Measurements from ENCODE around the gene PKP2. TPM values are rescaled to one million over a fixed set of nuclear protein-coding genes. Genes with fewer than 3 reads are reported as not detected.
A peak's percentile ranks its signal among the peaks of the same experiment; 100 is the strongest.

Gene PKP2
- total and polyA plus RNA-seq, 2 of the 13 experiments (the other 11 are each of a cell fraction or from before 2014, with no cell fraction given), result 15.1 to 25.3 TPM

DNA sequence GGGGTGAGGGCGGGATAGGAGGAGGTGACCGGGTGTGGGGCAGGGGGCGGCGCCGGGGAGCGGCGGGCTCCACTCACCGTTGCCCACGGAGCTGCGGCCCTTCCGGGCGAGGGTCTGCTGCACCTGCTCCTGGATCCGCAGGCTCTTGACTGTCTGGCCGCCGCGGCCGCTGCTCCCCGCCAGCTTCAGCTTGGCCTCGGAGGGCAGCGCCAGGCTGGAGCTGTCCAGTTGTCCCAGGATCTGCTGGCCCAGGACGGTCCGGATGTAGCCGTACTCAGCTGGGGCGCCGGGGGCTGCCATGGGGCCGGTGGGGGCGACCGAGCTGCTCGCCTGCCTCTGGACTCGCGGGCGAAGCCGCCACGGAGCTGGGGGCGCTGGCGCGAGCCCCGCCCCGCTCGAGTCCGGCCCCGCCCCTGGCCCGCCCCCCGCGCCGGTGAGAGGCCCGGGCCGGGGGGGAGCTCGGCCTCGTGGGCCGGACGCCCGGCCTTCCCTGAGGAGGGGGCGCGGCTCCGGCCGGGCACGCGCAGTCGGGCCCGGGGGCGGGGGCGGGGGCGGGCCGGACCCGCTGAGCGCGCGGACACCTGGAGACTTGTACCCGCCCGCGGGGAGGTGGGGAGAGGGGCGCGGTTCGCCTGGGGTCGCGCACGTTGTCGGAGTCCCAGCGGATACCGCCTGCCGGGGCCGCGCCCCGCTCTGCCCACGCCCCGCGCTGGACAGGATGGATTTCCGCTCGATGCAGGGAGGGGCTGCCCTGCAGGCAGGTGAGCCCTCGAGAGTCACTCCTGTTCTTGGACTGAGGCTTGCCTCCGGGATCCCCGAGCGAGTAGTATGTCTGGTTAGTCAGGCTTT is at the start of gene PKP2 (continued):
- TF ChIP-seq ZNF546 (CRISPR knock-in tag; conservative IDR thresholded peaks at IDR 0.05) (0 out of 2 replicates have a peak, but pooled peaks have one; percentile 74), SIN3A (IDR thresholded peaks at IDR 0.05; ENCODE audit: borderline replicate concordance, low read depth, low read length) (peak; percentile 48; the same call in 1 of the 2 replicates), NFKB2 (CRISPR knock-in tag; IDR thresholded peaks at IDR 0.05; ENCODE audit: borderline replicate concordance) (0 out of 2 replicates have a peak, but pooled peaks have one; percentile 78), RBFOX2 (IDR thresholded peaks at IDR 0.05; ENCODE audit: low read depth, low read length) (peak; percentile 73), ARHGAP35 (CRISPR knock-in tag; IDR thresholded peaks at IDR 0.05; ENCODE audit: borderline replicate concordance) (0 out of 2 replicates have a peak, but pooled peaks have one; percentile 20), ZSCAN20 (CRISPR knock-in tag; IDR thresholded peaks at IDR 0.05; ENCODE audit: borderline replicate concordance) (0 out of 2 replicates have a peak, but pooled peaks have one; percentile 24), MATR3 (CRISPR knock-in tag; IDR thresholded peaks at IDR 0.05) (no peak), ZFX (CRISPR knock-in tag; IDR thresholded peaks at IDR 0.05; ENCODE audit: low read depth) (peak; percentile 83), FOXM1 (CRISPR knock-in tag; IDR thresholded peaks at IDR 0.05) (no peak), MAZ (IDR thresholded peaks at IDR 0.05; ENCODE audit: borderline replicate concordance, low read depth, low read length) (peak; percentile 34; the same call in 1 of the 2 replicates), MAZ (CRISPR knock-in tag; IDR thresholded peaks at IDR 0.05; ENCODE audit: low read depth) (0 out of 2 replicates have a peak, but pooled peaks have one; percentile 41), ZBTB7A (CRISPR knock-in tag; IDR thresholded peaks at IDR 0.05) (peak; percentile 66), ARNT2 (CRISPR knock-in tag; IDR thresholded peaks at IDR 0.05; ENCODE audit: low read depth) (peak; percentile 47; the same call in 1 of the 2 replicates)
- TF ChIP-seq, protein P1, sequence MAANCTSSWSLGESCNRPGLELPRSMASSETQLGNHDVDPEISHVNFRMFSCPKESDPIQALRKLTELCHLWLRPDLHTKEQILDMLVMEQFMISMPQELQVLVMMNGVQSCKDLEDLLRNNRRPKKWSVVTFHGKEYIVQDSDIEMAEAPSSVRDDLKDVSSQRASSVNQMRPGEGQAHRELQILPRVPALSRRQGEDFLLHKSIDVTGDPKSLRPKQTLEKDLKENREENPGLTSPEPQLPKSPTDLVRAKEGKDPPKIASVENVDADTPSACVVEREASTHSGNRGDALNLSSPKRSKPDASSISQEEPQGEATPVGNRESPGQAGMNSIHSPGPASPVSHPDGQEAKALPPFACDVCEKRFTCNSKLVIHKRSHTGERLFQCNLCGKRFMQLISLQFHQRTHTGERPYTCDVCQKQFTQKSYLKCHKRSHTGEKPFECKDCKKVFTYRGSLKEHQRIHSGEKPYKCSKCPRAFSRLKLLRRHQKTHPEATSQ (CRISPR knock-in tag; IDR thresholded peaks at IDR 0.05; ENCODE audit: borderline replicate concordance), result no peak
- TF ChIP-seq, protein P2, sequence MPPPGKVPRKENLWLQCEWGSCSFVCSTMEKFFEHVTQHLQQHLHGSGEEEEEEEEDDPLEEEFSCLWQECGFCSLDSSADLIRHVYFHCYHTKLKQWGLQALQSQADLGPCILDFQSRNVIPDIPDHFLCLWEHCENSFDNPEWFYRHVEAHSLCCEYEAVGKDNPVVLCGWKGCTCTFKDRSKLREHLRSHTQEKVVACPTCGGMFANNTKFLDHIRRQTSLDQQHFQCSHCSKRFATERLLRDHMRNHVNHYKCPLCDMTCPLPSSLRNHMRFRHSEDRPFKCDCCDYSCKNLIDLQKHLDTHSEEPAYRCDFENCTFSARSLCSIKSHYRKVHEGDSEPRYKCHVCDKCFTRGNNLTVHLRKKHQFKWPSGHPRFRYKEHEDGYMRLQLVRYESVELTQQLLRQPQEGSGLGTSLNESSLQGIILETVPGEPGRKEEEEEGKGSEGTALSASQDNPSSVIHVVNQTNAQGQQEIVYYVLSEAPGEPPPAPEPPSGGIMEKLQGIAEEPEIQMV (CRISPR knock-in tag; IDR thresholded peaks at IDR 0.05; ENCODE audit: low read depth), result 0 out of 2 replicates have a peak, but pooled peaks have one; percentile 58
- TF ChIP-seq, protein P3, sequence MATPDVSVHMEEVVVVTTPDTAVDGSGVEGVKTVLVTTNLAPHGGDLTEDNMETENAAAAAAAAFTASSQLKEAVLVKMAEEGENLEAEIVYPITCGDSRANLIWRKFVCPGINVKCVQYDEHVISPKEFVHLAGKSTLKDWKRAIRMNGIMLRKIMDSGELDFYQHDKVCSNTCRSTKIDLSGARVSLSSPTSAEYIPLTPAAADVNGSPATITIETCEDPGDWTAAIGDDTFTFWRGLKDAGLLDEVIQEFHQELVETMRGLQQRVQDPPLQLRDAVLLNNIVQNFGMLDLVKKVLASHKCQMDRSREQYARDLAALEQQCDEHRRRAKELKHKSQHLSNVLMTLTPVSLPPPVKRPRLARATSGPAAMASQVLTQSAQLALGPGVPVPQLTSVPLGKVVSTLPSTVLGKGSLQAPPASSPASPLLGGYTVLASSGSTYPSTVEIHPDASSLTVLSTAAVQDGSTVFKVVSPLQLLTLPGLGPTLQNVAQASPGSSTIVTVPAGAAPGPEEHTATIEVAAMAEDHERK (CRISPR knock-in tag; IDR thresholded peaks at IDR 0.05; ENCODE audit: low read depth), result peak; percentile 37; the same call in 1 of the 2 replicates
- TF ChIP-seq, protein P4, sequence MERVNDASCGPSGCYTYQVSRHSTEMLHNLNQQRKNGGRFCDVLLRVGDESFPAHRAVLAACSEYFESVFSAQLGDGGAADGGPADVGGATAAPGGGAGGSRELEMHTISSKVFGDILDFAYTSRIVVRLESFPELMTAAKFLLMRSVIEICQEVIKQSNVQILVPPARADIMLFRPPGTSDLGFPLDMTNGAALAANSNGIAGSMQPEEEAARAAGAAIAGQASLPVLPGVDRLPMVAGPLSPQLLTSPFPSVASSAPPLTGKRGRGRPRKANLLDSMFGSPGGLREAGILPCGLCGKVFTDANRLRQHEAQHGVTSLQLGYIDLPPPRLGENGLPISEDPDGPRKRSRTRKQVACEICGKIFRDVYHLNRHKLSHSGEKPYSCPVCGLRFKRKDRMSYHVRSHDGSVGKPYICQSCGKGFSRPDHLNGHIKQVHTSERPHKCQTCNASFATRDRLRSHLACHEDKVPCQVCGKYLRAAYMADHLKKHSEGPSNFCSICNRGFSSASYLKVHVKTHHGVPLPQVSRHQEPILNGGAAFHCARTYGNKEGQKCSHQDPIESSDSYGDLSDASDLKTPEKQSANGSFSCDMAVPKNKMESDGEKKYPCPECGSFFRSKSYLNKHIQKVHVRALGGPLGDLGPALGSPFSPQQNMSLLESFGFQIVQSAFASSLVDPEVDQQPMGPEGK (CRISPR knock-in tag; IDR thresholded peaks at IDR 0.05), result peak; percentile 82
